ENCODE results near the gene IDH3G. TPM values are rescaled to one million over a fixed set of nuclear protein-coding genes. Genes with fewer than 3 reads are reported as not detected.

IDH3G gene
- polyA plus RNA-seq, 1 donor (not counting 4 experiments of a cell fraction or from before 2014, with no cell fraction given): 44.7 TPM

DNA sequence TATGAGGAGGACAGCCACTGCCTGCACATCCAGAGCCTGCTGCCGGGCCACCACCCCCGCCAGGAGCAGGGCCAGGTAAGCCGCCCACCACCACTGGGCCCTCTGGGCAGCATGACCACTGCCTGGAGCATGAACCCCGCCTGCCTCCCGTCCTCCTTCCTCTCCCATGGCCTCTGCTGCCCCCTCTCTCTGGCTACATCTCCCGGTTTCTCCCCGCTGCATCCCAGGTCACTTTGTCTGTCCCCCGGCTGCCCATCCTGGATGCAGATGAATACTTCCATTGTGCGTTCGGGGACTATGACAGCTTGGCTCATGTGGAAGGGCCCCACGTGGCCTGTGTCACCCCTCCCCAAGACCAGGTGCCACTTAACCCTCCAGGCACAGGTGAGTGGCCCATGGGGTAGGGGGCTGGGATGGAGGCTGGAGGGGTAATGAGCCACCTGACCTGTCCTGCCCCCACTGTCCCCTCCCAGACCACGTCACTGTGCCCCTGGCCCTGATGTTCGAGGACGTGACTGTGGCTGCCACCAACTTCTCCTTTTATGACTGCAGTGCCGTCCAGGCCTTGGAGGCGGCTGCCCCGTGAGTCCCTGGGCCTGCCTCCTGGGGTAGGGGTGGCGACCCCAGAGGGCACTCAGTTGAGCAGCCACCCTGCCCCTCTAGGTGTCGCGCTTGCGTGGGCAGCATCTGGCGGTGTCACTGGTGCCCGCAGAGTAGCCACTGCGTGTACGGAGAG, 24.1 kb downstream of the IDH3G start:
- no peak overlapping the region for H3K9ac ChIP-seq (ENCODE audit: control insufficient read depth, extremely low read depth, insufficient read depth, low read length)
- dilution Hi-C loops (cut with MboI; ENCODE audit: extremely low pct_ligation_motif_present, low sequenced_read_pairs): no loop called here
- no peak overlapping the region for H2AFZ ChIP-seq (ENCODE audit: control insufficient read depth, low read length)
- H3K9me1 ChIP-seq (ENCODE audit: control insufficient read depth, extremely low read depth, insufficient read depth, low read length): no peaks in the 10 kb centered on the region
- DNase-seq (ENCODE audit: low read depth, low spot score) (no peak), FAIRE-seq (no peak)
- no peaks in the 10 kb centered on the region for H4K20me1 ChIP-seq (ENCODE audit: control insufficient read depth, extremely low read depth, insufficient read depth, low read length)
- H3K36me3 ChIP-seq (ENCODE audit: control insufficient read depth in 2 of 2, extremely low read depth in 1 of 2, insufficient read depth in 2 of 2, low read length in 2 of 2): peaks cover 0 to 4% of the 10 kb centered on the region in 2 experiments
- no peak overlapping the region for H3K27ac ChIP-seq (ENCODE audit: control insufficient read depth, insufficient read depth, low read length)
- no peak overlapping the region for H3K4me2 ChIP-seq (ENCODE audit: control insufficient read depth, extremely low read depth, insufficient read depth, low read depth, low read length)
- TF ChIP-seq, protein P1, sequence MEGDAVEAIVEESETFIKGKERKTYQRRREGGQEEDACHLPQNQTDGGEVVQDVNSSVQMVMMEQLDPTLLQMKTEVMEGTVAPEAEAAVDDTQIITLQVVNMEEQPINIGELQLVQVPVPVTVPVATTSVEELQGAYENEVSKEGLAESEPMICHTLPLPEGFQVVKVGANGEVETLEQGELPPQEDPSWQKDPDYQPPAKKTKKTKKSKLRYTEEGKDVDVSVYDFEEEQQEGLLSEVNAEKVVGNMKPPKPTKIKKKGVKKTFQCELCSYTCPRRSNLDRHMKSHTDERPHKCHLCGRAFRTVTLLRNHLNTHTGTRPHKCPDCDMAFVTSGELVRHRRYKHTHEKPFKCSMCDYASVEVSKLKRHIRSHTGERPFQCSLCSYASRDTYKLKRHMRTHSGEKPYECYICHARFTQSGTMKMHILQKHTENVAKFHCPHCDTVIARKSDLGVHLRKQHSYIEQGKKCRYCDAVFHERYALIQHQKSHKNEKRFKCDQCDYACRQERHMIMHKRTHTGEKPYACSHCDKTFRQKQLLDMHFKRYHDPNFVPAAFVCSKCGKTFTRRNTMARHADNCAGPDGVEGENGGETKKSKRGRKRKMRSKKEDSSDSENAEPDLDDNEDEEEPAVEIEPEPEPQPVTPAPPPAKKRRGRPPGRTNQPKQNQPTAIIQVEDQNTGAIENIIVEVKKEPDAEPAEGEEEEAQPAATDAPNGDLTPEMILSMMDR (optimal IDR thresholded peaks at IDR 0.05 in 1 of 3, IDR thresholded peaks at IDR 0.05 in 1 of 3, conservative IDR thresholded peaks at IDR 0.05 in 1 of 3; ENCODE audit: extremely low read depth in 1 of 3, insufficient read depth in 2 of 3, low read length in 3 of 3): no peak
- TF ChIP-seq EZH2 (IDR thresholded peaks at IDR 0.05; ENCODE audit: low read length): no peak
- no peak overlapping the region for H3K4me3 ChIP-seq (ENCODE audit: control insufficient read depth in 2 of 3, extremely low read depth in 1 of 3, insufficient read depth in 2 of 3, low read depth in 1 of 3, low read length in 3 of 3)
- H3K79me2 ChIP-seq (ENCODE audit: control insufficient read depth, insufficient read depth, low read length): no peaks in the 10 kb centered on the region
- peaks cover 4% of the 10 kb centered on the region for H3K4me1 ChIP-seq (ENCODE audit: control insufficient read depth, extremely low read depth, insufficient read depth, low read length)
- H3K9me3 ChIP-seq (ENCODE audit: control insufficient read depth, low read depth, low read length): peaks cover 4% of the 10 kb centered on the region
- H3K27me3 ChIP-seq (ENCODE audit: control insufficient read depth, extremely low read depth, insufficient read depth, low read length): no peaks in the 10 kb centered on the region

DNA sequence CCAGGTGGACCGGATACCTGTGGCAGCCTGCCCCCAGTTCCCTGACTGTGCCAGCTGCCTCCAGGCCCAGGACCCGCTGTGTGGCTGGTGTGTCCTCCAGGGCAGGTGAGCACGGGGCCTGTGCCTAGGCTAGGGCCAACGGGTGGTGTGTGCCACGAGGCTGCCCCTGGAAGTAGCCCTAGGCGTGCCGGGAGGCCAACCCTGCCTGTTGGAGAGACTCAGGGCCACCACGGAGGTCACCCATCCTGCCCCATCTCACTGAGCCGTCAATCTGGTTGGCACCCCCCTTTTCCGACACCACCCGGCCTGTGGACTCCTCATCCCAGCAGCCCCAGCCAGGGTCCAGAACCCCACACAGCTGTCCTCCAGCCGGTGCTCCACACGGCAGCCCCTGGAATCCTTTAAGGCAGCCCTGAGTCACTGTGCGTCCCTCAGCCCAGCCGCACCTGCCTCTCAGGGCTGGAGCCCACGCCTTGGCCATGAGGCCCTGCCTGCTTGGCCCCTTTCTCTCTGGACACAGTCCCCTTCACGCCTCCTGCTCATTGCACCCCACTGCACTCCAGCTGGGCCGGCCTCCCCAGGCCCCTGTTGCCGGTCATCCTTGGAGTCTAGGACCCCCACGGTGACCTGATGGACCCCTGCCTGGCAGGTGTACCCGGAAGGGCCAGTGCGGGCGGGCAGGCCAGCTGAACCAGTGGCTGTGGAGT, 24.9 kb downstream of the IDH3G start:
- TF ChIP-seq, protein P1 (optimal IDR thresholded peaks at IDR 0.05 in 1 of 3, IDR thresholded peaks at IDR 0.05 in 1 of 3, conservative IDR thresholded peaks at IDR 0.05 in 1 of 3; ENCODE audit: extremely low read depth in 1 of 3, insufficient read depth in 2 of 3, low read length in 3 of 3): no peak
- TF ChIP-seq EZH2 (IDR thresholded peaks at IDR 0.05; ENCODE audit: low read length): no peak
- Histone ChIP-seq H3K79me2 (ENCODE audit: control insufficient read depth, insufficient read depth, low read length) (peaks cover 2% of the 10 kb centered on the region), H3K4me2 (ENCODE audit: control insufficient read depth, extremely low read depth, insufficient read depth, low read depth, low read length) (no peak overlapping the region), H3K9ac (ENCODE audit: control insufficient read depth, extremely low read depth, insufficient read depth, low read length) (no peak overlapping the region), H2AFZ (ENCODE audit: control insufficient read depth, low read length) (no peak overlapping the region), H3K4me3 (ENCODE audit: control insufficient read depth in 2 of 3, extremely low read depth in 1 of 3, insufficient read depth in 2 of 3, low read depth in 1 of 3, low read length in 3 of 3) (no peak overlapping the region), H3K36me3 (ENCODE audit: control insufficient read depth in 2 of 2, extremely low read depth in 1 of 2, insufficient read depth in 2 of 2, low read length in 2 of 2) (peaks cover 0 to 2% of the 10 kb centered on the region in 2 experiments), H3K9me1 (ENCODE audit: control insufficient read depth, extremely low read depth, insufficient read depth, low read length) (no peaks in the 10 kb centered on the region), H3K27ac (ENCODE audit: control insufficient read depth, insufficient read depth, low read length) (no peak overlapping the region), H3K27me3 (ENCODE audit: control insufficient read depth, extremely low read depth, insufficient read depth, low read length) (no peaks in the 10 kb centered on the region), H3K9me3 (ENCODE audit: control insufficient read depth, low read depth, low read length) (peaks cover 4% of the 10 kb centered on the region), H3K4me1 (ENCODE audit: control insufficient read depth, extremely low read depth, insufficient read depth, low read length) (peaks cover 11% of the 10 kb centered on the region), H4K20me1 (ENCODE audit: control insufficient read depth, extremely low read depth, insufficient read depth, low read length) (no peaks in the 10 kb centered on the region)
- no peak for FAIRE-seq
- dilution Hi-C loops (cut with MboI; ENCODE audit: extremely low pct_ligation_motif_present, low sequenced_read_pairs): no loop called here
- no peak for DNase-seq (ENCODE audit: low read depth, low spot score)
